ENCODE measurements around the gene CILP2.
A peak's percentile ranks its signal among the peaks of the same experiment; 100 is the strongest.

Gene CILP2, protein sequence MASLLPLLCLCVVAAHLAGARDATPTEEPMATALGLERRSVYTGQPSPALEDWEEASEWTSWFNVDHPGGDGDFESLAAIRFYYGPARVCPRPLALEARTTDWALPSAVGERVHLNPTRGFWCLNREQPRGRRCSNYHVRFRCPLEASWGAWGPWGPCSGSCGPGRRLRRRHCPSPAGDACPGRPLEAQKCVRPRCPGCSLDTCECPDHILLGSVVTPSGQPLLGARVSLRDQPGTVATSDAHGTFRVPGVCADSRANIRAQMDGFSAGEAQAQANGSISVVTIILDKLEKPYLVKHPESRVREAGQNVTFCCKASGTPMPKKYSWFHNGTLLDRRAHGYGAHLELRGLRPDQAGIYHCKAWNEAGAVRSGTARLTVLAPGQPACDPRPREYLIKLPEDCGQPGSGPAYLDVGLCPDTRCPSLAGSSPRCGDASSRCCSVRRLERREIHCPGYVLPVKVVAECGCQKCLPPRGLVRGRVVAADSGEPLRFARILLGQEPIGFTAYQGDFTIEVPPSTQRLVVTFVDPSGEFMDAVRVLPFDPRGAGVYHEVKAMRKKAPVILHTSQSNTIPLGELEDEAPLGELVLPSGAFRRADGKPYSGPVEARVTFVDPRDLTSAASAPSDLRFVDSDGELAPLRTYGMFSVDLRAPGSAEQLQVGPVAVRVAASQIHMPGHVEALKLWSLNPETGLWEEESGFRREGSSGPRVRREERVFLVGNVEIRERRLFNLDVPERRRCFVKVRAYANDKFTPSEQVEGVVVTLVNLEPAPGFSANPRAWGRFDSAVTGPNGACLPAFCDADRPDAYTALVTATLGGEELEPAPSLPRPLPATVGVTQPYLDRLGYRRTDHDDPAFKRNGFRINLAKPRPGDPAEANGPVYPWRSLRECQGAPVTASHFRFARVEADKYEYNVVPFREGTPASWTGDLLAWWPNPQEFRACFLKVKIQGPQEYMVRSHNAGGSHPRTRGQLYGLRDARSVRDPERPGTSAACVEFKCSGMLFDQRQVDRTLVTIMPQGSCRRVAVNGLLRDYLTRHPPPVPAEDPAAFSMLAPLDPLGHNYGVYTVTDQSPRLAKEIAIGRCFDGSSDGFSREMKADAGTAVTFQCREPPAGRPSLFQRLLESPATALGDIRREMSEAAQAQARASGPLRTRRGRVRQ

GRCh38 chr19:19538061-19538784, at the start of gene CILP2:
Gene CILP2 (plus strand): TSS chr19:19538265. CDS start chr19:19538350, 85 bp downstream.
- in situ Hi-C loops (cut with HindIII; ENCODE audit: low pct_unique_long_range_greater_than_20kb, low sequenced_read_pairs): no loop called here
- DNase-seq (ENCODE audit: low read depth in 1 of 2, low spot score in 1 of 2): peak in 1 of 2 experiments; percentile 42
- TF ChIP-seq JUND (IDR thresholded peaks at IDR 0.05; ENCODE audit: low read depth): no peak

GRCh38 chr19:19488875-19489690, 49.0 kb upstream of the CILP2 start:
- peak in 1 of 2 experiments; percentile 76 for DNase-seq (ENCODE audit: low read depth in 1 of 2, low spot score in 1 of 2)
- TF ChIP-seq JUND (IDR thresholded peaks at IDR 0.05; ENCODE audit: low read depth): no peak
- in situ Hi-C loops (cut with HindIII; ENCODE audit: low pct_unique_long_range_greater_than_20kb, low sequenced_read_pairs): no loop called here

DNA sequence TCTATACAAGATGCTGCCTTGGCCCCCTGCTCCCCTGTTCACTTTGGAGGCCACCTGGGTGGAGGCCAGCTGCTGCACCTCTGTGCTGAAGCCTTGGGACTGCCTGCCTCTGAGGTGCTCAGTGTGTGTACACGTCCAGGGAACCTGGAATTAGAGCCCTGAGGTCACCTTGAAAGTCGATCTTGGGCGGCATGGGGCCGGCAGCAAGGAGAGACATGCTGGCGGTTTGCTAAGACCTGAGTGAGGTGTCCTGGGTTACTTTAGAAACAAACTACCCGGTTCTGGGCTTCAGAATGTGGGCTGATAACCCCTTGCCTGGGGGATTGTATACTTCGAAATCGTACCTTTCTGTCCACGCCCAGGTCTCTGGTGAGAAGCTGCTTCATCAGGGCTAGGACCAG, 48.3 kb upstream of the CILP2 start:
- DNase-seq (ENCODE audit: low read depth in 1 of 2, low spot score in 1 of 2): no peak
- in situ Hi-C loops (cut with HindIII; ENCODE audit: low pct_unique_long_range_greater_than_20kb, low sequenced_read_pairs): no loop called here
- TF ChIP-seq JUND (IDR thresholded peaks at IDR 0.05; ENCODE audit: low read depth): no peak

DNA sequence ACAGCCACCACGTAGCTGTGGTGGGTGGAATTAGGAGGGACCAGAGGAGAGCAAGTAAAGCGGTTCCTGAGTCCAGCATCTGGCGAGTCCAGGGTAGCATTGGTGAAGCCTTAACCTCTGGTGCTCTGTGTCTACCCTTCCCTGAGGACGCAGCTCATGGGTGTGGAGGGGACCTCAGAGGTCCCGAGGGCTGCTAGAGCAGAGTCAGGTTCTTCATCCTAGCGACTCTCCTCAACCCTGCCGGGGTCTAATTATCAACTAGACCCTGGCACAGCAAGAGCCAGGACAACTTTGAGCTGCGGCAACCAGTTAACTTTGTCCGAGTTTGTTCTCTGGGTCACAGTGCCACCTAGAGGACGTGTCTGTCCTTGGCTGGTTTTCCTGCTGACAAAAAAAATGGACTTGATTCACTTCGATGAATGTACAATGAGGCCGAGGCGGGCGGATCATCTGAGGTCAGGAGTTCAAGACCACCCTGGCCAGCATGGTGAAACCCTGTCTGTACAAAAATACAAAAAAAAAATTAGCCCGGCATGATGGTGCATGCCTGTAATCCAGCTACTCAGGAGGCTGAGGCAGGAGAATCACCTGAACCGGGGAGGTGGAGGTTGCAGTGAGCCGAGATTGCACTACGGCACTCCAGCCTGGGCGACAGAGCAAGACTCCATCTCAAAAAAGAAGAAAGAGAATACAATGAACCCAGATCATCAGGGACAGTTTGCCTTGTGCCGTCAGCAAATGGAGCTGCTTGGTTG, 47.7 kb upstream of the CILP2 start:
- in situ Hi-C loops (cut with HindIII; ENCODE audit: low pct_unique_long_range_greater_than_20kb, low sequenced_read_pairs): no loop called here
- TF ChIP-seq JUND (IDR thresholded peaks at IDR 0.05; ENCODE audit: low read depth): no peak
- peak; percentile 69 to 76 for DNase-seq (ENCODE audit: low read depth in 1 of 2, low spot score in 1 of 2)

DNA sequence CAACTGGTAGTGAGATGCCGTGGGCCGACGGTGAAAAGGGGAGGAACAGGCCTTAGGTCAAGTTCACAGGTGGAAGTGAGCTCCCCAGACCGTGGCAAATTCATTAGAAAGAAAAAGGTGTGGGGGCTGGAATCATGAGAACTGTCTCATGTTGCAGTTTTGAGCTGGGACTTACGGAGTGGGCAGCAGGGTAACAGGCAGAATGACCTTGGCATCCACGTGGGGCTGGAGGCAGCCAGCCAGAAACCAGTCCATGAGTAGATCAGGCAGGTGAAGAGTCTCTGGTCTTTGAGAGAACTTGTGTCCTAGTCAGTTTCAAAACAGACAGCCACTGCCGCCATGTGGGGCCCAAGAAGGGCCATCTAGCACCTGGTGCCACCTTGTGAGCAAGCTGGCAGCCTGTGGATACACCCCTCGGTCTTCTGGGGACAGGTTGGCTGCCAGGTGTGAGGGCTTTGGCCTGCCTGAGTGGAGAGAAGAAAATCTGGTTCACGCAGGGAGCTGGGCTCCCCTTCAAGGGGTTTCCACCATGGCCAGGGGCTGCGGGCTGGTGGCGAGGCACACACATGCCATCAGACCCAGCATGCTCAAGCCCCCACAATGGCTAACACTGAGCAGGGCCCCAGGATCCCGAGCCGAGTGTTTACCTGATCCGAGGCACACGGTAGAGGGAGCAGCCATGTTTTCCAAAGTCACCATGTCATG, 46.6 kb upstream of the CILP2 start:
- in situ Hi-C loops (cut with HindIII; ENCODE audit: low pct_unique_long_range_greater_than_20kb, low sequenced_read_pairs): no loop called here
- DNase-seq (ENCODE audit: low read depth in 1 of 2, low spot score in 1 of 2): no peak
- no peak for TF ChIP-seq JUND (IDR thresholded peaks at IDR 0.05; ENCODE audit: low read depth)

- TF ChIP-seq JUND (IDR thresholded peaks at IDR 0.05; ENCODE audit: low read depth): no peak
- no peak for DNase-seq (ENCODE audit: low read depth in 1 of 2, low spot score in 1 of 2)
- in situ Hi-C loops (cut with HindIII; ENCODE audit: low pct_unique_long_range_greater_than_20kb, low sequenced_read_pairs): no loop called here
Observed at GRCh38 chr19:19492026-19492610, 45.9 kb upstream of the CILP2 start.

DNA sequence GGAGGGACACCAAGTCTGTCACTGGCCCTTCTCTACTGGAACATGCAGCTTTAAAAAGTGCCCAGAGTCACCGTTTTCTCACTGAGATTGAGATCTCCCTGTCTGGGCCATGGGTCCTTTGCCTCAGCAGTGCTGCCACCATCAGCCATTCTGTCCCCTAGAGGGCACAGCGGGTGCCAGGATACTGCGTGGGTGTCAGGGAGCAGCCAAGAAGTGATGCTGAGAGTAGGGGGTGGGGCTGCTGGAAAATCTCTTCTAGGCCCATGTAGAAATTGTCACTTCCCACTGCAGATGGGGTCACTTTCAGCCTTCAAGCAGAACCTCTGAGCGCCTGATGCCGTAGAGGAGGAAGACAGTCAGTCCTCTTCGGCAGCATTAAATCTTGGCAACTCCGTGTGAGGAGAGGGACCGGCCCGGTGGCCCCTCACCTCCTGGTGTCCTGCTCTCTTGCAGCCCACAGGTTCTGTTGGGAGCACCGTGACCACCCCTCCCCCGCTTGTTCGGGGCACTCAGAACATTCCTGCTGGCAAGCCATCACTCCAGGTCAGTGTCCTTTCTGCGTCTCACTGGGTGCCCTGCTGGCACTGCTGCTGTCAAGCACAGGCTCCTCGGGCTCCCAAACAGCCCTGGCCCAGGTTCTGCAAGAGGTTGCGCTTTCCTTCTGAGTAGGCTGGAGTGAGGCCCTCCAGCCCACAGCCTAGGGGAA, 44.1 kb upstream of the CILP2 start:
- in situ Hi-C loops (cut with HindIII; ENCODE audit: low pct_unique_long_range_greater_than_20kb, low sequenced_read_pairs): no loop called here
- TF ChIP-seq JUND (IDR thresholded peaks at IDR 0.05; ENCODE audit: low read depth): no peak

DNA sequence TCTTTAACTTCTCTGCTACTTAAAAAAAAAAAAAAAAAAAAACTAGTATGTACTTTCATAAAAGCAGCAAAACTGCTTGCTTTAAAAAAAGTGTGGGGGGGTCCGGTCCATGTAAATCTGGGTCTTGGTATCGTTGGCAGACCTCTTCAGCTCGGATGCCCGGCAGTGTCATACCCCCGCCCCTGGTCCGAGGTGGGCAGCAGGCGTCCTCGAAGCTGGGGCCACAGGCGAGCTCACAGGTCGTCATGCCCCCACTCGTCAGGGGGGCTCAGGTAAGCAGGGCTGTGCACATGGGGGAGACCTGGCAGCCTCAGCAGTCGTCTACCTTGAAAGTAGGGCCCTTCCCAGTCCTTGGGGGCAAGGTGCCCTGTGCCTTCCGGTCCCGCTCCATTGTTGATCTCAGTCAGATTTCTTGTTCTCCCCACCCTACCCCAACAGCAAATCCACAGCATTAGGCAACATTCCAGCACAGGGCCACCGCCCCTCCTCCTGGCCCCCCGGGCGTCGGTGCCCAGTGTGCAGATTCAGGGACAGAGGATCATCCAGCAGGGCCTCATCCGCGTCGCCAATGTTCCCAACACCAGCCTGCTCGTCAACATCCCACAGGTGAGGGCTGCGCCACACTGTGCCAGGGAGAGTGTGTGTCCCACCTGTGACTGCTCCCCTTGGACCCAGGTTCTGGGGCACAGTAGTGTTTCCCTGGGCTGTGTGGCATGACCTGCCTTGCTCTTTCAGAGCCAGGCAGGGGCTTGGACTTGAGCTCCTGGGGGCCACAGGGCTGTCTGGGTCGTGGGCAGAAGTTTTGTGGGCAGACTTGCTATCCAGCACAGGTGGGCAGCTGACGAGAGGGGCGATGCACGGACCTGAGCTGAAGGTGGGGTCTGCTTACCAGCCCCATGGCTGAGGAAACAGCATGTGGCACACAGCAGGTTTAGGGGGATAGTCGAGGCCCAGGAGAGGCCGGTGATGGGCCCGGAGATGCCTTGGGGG, 42.2 kb upstream of the CILP2 start:
- DNase-seq (ENCODE audit: low read depth in 1 of 2, low spot score in 1 of 2): no peak
- in situ Hi-C loops (cut with HindIII; ENCODE audit: low pct_unique_long_range_greater_than_20kb, low sequenced_read_pairs): no loop called here
- TF ChIP-seq JUND (IDR thresholded peaks at IDR 0.05; ENCODE audit: low read depth): no peak

More for the DNA sequence above, 44.1 kb upstream of the CILP2 start:
- no peak for DNase-seq (ENCODE audit: low read depth in 1 of 2, low spot score in 1 of 2)

Measured in T47D (cell line).